Measurements from ENCODE around the gene NOL6.
A peak's percentile ranks its signal among the peaks of the same experiment; 100 is the strongest.

The NOL6 gene

GRCh38 chr9:33452828-33453271 lies 20.9 kb downstream of the NOL6 start:
- DNase-seq: peak; percentile 62

GRCh38 chr9:33450621-33451146 lies 23.0 kb downstream of the NOL6 start:
- no peak for DNase-seq

DNA sequence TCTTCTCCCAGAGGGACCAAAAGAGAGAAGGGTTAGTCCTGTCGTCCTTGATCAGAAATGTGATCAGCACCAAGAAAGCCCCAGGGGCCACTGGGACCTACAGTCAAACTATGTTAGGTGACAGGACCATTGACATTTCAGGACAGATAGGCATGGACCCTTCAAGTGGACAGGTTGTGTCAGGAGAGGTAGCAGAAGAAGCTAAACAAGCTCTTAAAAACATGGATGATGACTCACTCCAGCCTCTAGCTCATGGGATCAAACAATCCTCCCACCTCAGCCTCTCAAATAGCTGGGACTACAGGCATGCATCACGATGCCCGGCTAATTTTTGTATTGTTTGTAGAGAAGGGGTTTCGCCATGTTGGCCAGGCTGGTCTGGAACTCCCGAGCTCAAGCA lies 24.0 kb downstream of the NOL6 start:
- no peak for DNase-seq

DNA sequence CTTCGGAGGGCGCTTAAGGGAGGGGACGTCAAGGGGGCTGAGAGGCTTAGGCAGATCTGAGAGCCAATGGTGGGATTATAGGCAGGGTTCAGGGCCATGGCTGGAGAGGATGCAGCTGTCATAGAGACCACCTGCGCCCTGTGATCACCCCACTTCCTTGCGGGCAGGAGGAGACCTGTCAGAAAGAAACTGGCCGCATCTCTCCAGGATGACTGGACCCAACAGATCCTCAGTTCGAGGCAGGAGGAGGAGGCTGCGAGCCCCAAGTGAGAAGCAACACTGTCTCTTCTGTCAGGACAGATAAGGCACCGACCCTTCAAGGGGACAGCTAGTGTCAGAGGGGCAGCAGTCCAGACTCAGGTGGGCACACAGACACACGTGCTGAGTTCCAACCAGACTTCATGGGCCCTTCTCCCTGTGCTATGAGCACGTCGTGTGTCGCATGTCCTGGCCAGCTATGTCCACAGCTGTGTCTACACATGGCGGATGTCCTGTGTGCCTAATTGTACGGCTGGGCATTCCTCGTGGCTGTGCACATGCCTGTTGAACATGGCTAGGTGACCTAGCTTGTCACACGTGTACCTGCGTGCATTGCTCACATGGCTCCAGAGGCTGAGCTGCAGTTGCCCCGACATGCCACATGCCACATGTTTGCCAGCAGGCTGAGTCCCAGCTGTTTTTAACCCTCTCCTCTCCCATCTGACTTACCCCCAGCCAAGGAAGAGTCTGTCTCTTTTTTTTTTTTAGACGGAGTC lies 25.7 kb downstream of the NOL6 start:
- DNase-seq: no peak

DNA sequence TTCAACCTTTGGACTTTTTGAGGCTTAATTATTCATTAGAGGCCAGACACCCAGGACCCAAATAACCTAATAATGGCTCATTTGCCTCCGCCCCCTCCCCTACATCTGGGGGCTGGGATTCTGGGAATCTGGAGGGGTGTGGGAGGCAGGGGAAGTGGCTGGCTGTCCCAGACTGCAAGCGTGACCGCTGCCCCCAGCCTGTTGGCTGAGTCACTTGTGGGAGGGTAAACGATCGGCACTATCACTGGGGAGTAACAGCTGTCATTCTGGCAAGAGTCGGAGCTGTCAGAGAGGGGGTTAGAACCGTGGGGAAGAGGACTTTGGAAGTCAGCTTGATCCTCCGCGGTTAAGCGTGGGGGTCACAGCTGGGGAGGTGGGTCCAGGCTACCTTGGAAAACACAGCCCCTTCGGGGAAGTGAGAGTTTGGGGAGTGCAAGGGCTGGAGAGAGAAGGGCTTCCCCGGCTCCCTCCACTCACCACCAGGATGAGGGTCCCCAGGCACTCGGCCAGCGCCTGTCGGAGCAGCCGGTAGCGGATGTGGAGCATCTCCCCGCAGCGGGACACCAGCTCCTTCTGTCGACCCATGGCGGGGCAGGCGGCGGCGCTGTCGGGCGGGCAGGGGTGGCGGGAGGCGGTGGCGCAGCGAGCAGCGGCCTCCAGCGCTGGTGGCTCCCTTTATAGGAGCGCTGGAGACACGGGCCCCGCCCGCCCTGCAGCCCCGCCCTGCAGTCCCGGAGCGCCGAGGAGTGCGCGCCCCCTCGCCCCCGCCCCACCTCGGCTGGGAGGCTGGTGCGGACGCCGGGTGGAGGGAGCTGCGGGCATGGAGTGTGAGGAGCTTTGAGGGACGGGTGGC lies 26.6 kb downstream of the NOL6 start, which contains the start of gene AQP3:
Gene AQP3 (minus strand): TSS at position 648 of the 853 bp plus-strand sequence. CDS start 63 bp downstream, at position 585.
- peak; percentile 70 for DNase-seq

DNA sequence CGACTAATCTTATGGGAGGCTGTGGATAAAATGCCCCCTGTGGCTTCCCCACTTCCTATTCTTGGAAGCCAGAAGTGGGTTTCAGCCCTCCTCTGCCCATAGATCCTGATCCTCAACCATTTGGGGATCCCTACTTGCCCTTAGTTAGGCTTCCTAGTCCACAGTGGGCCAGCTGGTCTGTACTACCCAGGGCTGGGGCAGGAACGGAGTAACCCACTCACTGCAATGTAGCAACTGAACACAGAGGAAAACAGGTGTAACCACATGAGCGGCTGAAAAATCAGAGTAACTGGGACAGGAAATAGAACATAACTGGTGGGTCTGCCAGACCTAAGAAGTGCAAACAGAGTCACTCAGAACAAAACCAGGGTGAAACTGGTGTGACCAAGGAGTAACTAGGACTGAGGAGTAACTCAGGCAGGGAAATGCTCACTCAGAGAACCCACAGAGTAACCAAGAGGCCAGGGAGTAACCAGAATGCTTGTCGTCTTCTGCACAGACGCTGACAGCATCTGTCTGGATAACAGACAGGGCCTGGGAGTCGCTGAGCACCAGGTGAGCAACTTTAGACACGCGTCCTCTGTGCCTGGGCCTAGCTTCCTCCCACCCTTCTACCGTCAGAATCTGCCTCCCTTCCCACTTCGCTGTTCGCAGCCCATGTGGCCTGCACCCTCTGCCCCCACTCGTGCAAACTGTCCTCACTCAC lies 27.3 kb downstream of the NOL6 start:
- peak; percentile 69 for DNase-seq

- no peak for DNase-seq
Observed at GRCh38 chr9:33445389-33446239, 28.1 kb downstream of the NOL6 start.

- no peak for DNase-seq
Observed at GRCh38 chr9:33443464-33444154, 30.1 kb downstream of the NOL6 start.

- no peak for DNase-seq
Observed at GRCh38 chr9:33443047-33443446, 30.7 kb downstream of the NOL6 start.

DNA sequence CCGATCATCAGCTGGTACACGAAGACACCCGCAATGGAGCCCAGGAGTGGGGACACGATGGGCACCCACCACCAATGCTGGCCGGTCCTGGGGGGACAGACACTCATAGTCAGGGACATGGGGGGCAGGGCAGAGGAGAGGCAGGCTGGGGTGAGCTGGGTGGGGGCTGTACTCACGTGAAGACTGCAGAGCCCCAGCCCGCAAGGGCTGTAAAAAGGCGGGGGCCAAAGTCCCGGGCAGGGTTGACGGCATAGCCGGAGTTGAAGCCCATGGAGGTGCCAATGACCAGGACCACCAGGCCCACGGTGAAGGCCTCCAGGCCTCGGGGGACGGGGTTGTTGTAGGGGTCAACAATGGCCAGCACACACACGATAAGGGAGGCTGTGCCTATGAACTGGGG lies 31.6 kb downstream of the NOL6 start:
- no peak for DNase-seq

DNA sequence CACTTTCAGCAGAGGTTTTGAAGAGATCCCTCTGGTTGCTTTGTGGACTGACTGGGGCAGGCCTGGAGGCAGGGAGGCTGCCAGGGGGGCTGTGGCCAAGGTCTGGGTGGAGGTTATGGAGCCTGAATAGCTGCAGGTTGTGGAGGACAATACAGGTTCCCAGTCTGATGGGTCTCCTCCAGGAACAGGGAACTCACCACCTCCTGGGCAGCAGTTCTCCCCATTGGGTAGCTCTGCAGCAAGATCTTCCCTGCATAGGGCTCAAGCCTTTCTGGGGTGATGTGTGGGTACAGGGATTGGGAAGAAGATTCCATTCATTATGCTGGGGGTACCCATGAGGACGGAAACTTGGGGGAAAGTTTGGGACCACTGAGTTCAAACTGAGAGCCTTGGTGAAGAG lies 33.1 kb downstream of the NOL6 start:
- DNase-seq: no peak

GRCh38 chr9:33440204-33440603 lies 33.5 kb downstream of the NOL6 start:
- no peak for DNase-seq

DNA sequence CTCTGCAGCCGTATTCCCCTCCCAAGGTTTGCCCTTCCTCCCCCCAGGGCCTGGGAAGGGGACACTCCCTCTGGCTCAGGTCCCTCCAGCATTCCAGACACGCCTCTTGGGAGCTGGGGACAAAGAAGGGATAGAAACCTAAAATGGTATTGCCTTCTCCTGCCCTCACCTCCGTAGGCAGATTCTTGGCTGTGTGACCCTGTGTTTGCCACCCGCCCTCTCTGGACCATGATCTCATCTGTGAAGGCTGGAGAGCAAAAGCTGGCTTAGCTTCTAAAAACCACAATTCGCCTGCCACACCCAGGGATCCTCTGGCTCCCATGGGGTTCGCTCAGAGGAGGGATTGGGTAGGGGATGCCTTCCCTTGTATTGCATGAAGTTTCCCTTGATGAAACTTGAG lies 34.0 kb downstream of the NOL6 start:
- DNase-seq: no peak

DNA sequence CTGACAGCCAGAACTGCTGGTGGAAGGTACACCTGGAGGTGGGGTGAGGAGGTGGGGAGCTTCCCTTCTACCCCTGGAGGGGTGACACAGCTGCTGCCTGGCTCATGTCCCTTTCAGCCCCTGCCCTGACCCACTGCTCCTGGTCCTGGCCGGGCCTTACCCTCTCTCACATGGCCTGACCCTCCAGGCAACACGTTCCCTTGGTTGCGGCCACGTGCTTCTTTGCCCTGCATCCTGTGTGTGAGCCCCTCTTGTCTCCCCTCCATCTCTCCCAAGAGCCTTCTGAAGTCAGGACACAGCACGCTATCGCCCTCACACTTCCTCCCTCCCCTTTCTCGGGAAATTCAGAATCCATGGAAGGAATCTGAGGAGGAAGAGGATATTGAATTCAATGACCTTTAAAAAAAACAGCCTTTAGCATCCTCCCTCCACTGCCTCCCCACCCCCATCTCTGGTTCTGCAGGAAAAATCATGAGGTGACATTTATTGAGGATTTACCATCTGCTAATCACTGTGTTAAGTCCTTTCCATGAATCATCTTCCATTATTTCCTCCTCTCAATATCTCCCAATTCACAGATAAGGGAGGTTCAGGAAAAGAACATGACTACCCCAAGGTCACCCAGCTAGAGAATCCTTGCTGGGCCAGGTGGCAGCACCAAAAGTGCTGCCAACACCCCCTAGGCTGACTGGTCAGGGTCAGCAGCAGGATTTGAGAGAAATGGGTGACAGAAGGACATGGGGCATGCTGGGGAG lies 34.6 kb downstream of the NOL6 start:
- DNase-seq: no peak

- no peak for DNase-seq
Observed at GRCh38 chr9:33437898-33438297, 35.8 kb downstream of the NOL6 start.

DNA sequence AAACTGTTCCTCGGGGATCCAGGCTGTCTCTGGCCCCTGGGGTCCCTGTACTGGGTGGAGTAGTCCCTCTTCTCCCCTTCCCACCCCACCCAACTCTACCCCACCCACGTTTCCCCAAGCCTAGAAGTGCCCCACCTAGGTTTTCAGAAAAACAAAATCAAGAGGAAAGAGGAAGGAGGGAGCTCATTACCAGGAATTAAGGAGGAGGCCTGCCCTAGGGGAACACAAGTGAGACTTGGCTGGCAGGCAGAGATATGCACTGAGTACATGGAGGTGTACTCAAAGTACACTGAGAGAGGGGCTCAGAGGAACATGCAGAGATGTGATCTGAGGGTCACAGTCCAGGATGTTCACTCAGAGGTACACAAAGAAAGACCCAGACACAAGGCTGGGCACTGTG lies 36.5 kb downstream of the NOL6 start:
- no peak for DNase-seq

- DNase-seq: no peak
Observed at GRCh38 chr9:33436445-33436844, 37.3 kb downstream of the NOL6 start.

DNA sequence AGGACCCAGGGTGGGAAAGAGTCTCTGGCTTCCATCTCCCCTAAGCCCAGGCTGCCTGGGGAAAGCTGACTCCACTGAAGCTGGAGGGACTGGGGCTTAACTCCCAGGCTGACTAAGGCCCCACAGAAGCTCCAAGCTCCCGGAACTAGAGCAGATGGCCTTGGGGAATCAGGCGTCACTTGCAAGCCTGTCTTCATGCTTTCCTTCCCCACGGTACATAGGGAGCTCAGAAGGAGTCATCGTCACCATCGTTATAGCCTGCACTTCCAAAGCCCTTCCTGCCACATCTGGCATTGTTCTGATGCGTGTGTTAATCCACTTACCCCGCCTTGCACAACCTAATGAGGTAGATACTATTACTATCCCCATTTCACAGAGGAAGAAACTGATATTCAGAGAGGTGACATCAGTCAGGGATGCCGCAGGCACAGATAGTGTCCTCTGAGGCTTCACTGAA lies 37.9 kb downstream of the NOL6 start:
- DNase-seq: no peak

DNA sequence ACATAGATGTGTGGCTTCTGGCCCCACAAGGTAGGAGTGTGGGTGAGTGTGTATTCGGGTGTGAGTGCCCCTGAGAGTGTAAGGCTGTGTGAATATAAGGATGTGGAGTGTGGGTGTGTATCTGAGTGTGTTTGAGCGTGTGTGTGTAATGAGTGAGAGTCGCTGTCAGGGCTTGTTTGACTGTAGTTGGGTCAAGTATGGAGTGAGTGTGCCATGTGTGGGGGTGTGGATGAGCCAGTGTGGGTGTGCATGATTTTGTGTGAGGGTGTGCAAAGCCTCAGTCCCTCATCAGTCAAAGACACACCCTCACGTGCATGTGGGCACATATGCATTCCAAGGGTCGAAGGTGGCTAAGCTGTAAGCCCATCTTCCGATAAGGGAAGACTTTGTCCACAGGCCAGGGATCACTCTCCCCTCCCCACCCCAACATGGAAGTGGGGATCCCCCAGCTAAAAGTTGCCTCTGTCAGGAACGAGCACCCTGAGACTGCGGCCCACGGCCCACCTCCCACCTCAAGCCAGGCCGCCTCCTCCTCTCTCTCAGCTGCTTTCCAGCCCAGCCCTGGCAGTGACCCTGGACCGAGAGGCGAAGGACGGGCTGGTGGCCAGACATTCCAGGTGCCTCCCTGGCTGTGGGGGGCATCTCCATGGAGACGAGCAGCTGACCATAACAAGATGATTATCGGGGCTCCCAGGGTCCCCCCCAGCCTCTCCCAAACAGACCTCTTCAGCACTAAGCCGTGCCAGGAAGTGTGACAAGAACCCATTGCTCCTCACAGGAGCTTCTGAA lies 39.2 kb downstream of the NOL6 start:
- DNase-seq: no peak

DNA sequence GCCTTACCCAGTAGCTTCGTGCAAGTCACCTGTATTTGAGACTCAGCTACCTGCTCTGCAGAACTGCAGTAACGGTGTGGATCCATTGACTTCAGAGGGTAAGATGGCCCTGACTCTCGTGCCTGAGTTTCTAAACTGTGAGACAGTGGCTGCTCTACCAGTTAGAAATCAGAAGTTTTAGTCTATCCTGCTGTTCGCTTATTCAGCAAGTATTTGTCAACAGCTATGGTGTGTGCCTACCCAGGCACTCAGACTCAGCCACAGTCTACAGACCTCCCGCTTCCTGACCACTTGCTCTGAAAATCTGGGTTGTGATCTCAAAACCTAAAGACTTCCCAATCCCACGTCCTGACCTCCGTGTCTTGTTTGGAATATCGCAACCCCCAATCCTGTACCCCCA lies 39.9 kb downstream of the NOL6 start:
- DNase-seq: no peak
